HG03439 (cell line): Measurements from ENCODE around the gene CHRND.

Experiments
- ATAC-seq: cut with Tn5 transposase; IDR thresholded peaks from one replicate; pipeline ENCODE4 v1.9.1; 2021; ENCODE audit warnings: mild to moderate bottlenecking, moderate library complexity; ENCODE audit not compliant: unreplicated experiment

CHRND gene

DNA sequence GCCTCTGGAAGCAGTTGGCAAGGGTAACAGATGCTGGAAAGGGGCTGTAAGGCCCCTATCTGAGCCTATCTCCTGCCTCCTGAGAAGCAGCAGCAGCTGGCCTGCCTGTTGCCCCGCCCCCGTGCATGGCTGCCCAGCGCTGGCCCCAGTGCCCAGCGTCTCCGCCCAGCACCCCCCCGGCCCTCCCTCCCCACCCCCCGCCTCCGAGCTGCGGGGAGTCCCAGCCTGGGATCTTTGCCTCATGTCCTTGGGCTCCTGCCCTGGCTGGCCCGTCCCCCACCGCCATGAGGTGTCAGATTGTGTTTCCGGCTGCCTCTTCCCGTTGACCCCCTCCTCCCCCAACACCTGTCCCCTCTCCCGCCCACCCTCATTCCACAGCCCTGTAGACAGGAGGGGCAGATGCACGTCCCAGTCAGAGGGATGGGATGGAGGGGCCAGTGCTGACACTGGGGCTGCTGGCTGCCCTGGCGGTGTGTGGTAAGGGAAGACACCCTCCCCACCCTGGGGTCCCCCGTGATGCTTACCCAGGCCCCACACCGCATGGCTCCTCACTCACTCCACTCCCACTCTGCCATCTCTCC lies at the start of gene CHRND:
Gene CHRND (plus strand): TSS at position 370 of the 581 bp plus-strand sequence. CDS start 56 bp downstream, at position 426.
- no peak for ATAC-seq

DNA sequence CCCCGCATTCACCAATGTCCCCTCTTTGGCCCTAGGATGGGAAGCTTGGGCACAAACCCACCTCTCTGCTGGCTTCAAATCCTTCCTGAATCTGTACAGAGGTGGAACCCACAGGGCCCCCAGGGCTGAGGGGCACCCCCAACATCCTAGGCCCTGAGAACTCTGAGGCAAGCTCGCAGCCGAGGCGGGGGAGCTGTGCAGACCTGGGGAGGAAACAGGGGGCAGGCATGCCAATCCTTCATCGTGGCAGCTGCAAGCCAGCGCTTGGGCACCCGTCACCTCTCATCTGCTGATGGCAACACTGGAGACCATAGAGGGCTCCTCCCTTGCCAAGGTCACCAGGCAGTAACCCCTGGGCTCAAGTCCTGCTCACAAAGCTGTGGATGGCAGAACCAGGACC lies 49.2 kb upstream of the CHRND start:
- ATAC-seq, result no peak

- ATAC-seq, result no peak
These were observed 48.0 kb upstream of the CHRND start for GRCh38 chr2:232477751-232478510.

- no peak for ATAC-seq
These were observed 47.2 kb upstream of the CHRND start for GRCh38 chr2:232478571-232479340.

DNA sequence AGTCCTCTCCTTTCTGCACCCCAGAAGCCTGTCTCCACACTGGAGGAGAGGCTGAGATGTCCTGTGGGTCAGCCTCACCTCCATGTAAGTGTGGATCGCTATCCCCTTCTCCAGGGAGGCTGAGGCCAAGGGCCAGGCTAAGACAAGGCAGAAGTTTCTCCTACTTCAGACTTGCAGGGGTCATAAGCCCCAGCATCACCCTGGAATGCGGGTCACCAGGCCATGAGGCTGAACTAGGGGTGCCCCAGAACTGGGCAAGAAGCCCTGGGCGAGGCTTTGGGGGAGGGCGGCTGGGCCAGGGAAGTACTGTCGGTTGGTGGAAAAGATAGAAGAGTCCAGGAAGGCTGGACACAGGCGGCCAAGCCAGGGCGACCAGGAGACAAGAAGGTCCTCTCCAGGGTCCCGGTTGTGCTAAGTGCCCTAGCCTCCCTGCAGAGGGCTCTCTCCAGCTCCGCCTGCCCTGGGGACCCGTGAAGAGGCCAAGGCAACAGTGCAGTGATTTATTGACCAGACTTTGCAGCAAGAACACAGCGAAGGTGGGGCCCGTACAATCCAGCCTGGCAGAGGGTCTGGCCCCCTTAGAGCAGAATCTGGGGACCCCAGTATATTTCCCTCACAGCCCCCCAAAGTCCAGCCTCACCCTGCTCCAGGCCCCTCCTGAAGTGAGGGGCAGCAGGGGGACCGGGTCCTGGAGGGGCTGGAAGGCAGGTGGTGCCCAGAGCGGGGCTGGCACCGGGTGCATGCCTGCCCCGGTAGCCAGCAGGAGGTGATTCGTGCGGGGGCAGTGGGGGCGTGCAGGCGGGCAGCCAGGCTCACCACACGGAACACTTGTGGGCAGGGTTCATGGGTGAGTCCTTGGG lies 46.4 kb upstream of the CHRND start:
- ATAC-seq, result no peak

- ATAC-seq, result no peak
These were observed 45.5 kb upstream of the CHRND start for GRCh38 chr2:232480201-232481190.

- no peak for ATAC-seq
These were observed 44.4 kb upstream of the CHRND start for GRCh38 chr2:232481322-232482140.

DNA sequence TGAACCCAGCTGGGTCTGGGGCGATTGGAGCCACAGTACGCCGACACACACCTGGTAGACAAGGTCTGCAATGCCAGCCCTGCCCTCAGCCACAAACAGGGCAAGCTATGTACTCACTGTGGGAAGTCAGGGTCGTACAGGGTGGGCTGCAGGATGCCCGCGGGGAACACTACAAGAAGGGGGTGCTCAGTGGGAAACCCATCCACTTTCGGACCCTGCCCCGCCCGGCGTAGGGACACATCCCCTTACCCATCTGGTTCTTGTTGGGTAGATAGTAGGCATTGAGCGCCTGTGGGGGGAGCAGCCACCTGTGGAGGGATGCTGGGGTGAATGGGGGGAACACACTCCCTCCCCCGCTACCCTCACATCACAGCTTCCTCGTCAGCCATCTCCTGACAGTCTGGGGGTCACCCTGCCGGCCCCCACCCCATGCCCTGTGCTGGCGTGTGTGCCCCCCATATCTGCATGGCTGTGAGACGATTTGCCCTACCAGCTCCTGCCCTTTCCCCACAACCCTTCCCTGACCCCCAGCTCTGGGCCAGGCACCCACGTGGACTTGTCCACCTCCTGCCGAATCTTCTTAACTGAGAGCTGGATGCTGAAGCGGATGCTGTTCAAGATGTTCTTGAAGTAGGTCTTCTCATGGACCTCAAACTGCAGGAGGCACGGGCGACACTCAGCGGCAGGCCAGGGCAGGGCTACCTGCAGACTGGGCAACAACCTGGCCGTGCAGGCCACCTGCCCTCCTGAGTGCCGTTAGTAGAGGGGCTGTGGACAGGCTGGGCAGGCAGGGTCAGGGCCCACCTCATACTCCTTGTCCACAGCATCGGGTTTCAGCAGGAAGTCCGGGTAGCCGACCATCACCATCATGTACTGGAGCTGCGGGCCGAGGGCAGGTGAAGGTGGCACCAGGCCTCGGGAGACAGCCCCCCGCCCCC lies 43.4 kb upstream of the CHRND start:
- ATAC-seq, result no peak

DNA sequence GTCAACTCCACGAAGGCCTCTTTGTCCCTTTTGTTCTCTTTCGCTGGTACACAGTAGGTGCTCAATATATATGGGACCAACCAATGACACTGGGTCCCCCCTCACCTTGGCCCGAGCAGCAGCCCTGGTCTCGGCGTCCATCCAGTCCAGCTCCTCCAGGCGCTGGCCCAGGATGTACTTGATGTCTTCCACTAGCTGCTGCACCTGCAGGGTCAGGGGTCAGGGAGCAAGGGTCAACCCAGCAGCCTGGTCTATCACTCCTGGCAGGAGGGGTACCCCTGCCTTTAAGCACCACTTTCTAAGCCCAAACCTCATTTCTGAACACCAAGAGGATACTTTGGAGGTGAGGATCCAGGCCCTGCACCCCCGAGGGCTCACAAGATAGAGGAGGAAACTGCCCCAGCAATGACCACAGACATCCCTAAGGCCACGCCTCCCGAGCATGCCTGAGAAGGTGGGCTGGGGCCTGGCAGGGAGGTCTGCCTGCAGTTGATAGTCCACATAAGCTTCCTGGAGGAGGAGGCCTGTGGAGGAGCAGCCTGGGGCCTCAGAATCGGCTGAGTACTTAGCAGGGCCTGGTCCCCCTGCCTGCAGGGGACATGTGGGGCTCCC lies 42.5 kb upstream of the CHRND start:
- ATAC-seq, result no peak

DNA sequence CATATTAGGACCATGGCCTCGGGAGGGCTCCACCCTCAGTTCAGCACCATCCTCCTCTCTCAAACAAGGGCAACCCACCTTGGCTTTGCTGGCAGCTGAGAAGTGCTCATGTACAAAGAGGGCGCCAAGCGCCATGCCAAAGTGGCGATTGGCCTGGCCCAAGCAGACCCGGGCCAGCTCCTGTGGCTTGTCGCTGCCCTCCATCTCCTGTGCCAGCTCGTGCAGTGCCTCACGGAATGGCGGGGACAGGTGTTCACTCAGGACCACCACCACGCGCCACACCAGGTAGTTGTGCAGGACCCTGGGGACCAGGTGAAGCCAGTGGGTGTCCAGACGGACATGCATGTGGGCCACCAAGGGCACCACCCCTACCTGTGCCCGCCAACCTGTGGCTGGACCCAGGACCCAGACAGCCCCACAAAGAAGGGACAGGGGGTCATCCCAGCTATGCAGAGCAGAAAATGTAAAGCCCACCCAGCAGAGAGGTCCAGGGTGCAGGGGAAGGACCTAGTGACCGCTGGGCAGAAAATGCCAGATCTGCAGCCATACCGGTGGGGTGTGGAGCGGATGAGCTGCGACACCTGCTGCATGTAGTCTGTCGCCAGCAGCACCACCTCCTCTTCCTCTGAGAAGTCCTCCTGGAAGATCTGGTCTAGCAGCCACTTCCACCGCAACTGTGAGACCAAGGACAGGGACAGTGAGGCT lies 41.9 kb upstream of the CHRND start:
- no peak for ATAC-seq

DNA sequence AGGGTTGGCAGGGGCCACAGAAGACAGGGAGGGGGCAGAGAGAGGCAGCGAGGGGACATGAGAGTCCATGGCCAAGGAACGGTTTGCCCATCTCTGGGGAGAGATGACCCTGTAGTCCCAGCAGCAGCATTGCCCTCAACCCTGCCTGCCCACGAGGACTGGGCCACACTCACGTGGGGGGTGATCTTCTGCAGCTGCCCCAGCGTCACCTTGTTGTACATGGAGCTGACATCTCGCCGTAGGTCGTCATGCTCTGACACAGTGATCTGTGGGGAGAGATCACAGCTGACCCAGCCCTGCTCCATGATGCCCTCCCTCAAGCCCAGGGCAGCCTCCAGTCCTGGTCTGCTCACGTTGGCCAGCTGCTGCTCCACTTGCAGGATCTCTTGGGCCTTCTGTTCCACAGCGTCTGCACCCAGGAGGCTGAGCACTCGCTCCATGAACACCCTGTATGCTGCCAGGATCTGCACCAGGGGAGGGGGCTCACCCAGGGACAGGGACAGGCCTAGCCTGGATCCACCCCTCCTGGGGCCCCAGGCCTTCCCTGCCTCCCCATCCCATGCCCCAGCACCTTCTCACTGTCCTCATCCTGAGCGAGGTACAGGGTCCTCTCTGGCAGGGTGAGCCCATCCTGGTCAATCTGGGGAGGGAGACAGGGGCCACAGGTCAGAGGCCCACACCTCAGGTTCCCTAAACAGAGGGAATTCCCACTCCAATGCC lies 41.2 kb upstream of the CHRND start:
- no peak for ATAC-seq

- ATAC-seq, result no peak
These were observed 40.6 kb upstream of the CHRND start for GRCh38 chr2:232485348-232485756.

- ATAC-seq, result no peak
These were observed 40.0 kb upstream of the CHRND start for GRCh38 chr2:232485757-232486557.

DNA sequence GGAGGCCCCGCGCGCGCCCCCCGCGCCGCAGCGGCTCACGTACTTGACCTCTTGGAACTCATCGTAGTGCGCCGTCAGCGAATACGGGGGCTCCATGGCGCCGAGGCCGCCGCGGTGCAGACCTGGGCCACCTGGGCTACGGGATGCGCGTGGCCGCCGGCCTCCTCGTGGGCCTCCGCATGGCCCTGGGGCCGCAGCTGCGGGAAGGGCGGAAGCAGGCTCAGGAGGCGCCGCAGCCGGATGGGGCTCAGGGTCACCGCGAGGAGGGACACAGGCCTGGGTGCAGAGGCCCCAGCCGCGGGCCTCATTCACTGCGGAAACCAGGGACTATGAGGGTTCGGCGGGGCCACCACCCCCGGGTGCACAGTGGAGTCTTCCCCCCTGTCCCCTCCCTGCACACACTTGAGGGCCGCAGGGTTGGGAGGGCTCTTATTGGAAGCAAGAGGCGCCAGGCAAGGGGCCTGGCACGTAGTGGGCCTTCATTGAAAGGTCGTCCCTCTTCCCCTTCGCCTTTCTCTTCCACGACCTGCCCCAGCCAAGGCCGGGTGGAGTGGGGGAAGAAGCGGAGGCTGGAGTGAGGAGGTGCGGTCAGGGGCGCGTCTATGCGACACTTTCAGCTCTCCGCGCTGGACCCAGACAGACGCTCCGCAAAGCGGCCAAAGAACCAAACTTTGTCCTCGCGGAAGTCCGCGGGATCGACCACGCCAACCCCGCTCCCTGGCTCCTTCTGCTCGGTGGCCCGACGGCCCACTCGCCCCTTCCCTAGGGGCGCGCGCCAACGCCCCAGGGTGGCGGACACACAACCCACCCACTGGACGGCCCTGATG lies 39.2 kb upstream of the CHRND start:
- ATAC-seq, result no peak
